ENCODE data around the gene LRRC18. TPM values are rescaled to one million over a fixed set of nuclear protein-coding genes. Genes with fewer than 3 reads are reported as not detected.

Gene LRRC18
- total RNA-seq, 2 donors from 2014 or later: not detected

DNA sequence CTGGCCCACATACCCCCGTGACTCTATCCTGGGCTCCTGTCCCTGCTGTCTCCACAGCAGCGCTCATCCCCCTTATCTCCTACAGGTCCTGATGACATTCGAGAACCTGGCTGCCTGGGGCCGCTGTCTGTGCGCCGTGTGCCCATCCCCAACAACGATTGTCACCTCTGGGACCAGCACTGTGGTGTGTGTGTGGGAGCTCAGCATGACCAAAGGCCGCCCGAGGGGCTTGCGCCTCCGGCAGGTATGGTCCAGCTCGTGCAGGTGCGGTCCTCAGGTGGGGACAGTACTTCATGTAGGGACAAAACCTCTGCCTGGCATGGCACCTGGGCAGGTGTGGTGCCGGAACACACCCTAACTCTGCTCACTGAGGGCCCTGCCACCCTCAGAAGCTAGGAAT lies 30.4 kb upstream of the LRRC18 start:
- DNase-seq (ENCODE audit: low spot score): no peak
- no peaks in the 10 kb centered on the region for H3K36me3 ChIP-seq
- no peaks in the 10 kb centered on the region for H3K4me1 ChIP-seq (ENCODE audit: control insufficient read depth in 1 of 2, low read depth in 2 of 2)
- H3K27ac ChIP-seq: no peak overlapping the region
- no peak overlapping the region for H3K4me3 ChIP-seq
- TF ChIP-seq, protein P1, sequence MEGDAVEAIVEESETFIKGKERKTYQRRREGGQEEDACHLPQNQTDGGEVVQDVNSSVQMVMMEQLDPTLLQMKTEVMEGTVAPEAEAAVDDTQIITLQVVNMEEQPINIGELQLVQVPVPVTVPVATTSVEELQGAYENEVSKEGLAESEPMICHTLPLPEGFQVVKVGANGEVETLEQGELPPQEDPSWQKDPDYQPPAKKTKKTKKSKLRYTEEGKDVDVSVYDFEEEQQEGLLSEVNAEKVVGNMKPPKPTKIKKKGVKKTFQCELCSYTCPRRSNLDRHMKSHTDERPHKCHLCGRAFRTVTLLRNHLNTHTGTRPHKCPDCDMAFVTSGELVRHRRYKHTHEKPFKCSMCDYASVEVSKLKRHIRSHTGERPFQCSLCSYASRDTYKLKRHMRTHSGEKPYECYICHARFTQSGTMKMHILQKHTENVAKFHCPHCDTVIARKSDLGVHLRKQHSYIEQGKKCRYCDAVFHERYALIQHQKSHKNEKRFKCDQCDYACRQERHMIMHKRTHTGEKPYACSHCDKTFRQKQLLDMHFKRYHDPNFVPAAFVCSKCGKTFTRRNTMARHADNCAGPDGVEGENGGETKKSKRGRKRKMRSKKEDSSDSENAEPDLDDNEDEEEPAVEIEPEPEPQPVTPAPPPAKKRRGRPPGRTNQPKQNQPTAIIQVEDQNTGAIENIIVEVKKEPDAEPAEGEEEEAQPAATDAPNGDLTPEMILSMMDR (IDR thresholded peaks at IDR 0.05): no peak
- no peaks in the 10 kb centered on the region for H3K27me3 ChIP-seq (replicated peaks; ENCODE audit: insufficient read depth)
- H3K9me3 ChIP-seq: no peaks in the 10 kb centered on the region
- no peak for ATAC-seq (ENCODE audit: insufficient number of reproducible peaks, low FRiP score, low read depth)

DNA sequence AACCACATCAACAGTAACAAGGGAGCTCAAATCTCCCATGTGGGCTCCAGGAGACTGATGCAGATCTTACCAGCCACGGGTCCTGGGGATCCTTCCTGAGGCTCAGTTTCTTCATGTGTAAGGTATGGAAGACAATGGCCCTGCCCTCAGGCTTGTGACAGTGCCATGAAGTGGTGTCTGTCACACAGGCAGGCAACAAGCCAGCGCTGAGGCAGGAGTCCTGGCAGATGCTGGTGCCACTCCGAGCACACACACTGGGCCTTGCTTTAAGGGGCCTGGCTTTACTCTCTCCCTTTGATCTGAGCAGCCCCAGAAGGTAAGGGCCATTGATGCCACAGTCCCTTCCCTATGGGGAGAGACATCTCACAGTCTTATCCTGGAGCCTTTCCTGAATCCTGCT lies 28.4 kb upstream of the LRRC18 start:
- Histone ChIP-seq H3K4me3 (no peak overlapping the region), H3K4me1 (ENCODE audit: control insufficient read depth in 1 of 2, low read depth in 2 of 2) (no peaks in the 10 kb centered on the region), H3K9me3 (no peaks in the 10 kb centered on the region), H3K36me3 (no peaks in the 10 kb centered on the region), H3K27me3 (replicated peaks; ENCODE audit: insufficient read depth) (no peaks in the 10 kb centered on the region), H3K27ac (no peak overlapping the region)
- DNase-seq (ENCODE audit: low spot score) (no peak), ATAC-seq (ENCODE audit: insufficient number of reproducible peaks, low FRiP score, low read depth) (no peak)
- TF ChIP-seq, protein P1 (IDR thresholded peaks at IDR 0.05): no peak

DNA sequence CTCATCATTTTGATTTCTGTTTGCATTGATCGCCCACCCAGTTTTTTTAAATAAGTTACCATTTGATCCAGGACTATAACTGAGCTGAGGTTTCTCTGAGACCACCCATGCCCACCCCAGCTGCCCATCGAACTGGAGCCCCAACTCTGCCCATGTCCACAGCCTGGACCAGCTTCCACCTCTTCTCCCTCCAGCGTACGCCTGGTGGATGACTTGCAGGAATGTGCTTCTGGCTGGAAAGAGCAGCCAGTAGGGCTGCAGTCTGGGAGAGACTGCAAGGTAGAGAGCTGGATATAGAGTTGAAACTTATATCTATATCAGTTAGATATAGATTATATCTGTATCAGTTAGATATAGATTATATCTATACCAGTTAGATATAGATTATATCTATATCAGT lies 25.8 kb upstream of the LRRC18 start:
- ATAC-seq (ENCODE audit: insufficient number of reproducible peaks, low FRiP score, low read depth) (no peak), DNase-seq (ENCODE audit: low spot score) (no peak)
- no peaks in the 10 kb centered on the region for H3K27me3 ChIP-seq (replicated peaks; ENCODE audit: insufficient read depth)
- no peaks in the 10 kb centered on the region for H3K9me3 ChIP-seq
- no peak overlapping the region for H3K27ac ChIP-seq
- H3K4me1 ChIP-seq (ENCODE audit: control insufficient read depth in 1 of 2, low read depth in 2 of 2): no peaks in the 10 kb centered on the region
- H3K4me3 ChIP-seq: no peak overlapping the region
- TF ChIP-seq, protein P1 (IDR thresholded peaks at IDR 0.05): no peak
- no peaks in the 10 kb centered on the region for H3K36me3 ChIP-seq

DNA sequence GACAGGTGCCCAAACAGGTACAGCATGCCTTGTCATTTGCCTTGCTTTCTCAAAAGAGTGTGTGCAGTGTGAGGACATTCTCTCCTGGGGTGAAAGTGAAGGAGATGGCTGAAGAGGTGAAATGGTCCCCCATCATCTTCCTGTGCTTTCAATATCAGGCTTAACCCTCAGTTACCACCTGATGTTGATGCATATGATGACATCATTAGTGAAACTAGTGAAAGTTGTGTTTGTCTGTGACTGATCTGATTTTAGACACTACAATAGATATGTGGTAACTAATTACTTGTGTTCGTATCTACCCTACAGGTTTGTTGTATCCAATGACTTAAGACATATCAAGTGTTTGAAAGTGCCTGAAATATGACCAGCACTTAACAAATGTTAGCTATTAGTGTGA lies 24.4 kb upstream of the LRRC18 start:
- H3K27ac ChIP-seq: no peak overlapping the region
- DNase-seq (ENCODE audit: low spot score) (no peak), ATAC-seq (ENCODE audit: insufficient number of reproducible peaks, low FRiP score, low read depth) (no peak)
- H3K27me3 ChIP-seq (replicated peaks; ENCODE audit: insufficient read depth): no peaks in the 10 kb centered on the region
- H3K4me1 ChIP-seq (ENCODE audit: control insufficient read depth in 1 of 2, low read depth in 2 of 2): no peaks in the 10 kb centered on the region
- H3K9me3 ChIP-seq: no peaks in the 10 kb centered on the region
- no peak overlapping the region for H3K4me3 ChIP-seq
- TF ChIP-seq, protein P1 (IDR thresholded peaks at IDR 0.05): no peak
- H3K36me3 ChIP-seq: no peaks in the 10 kb centered on the region

DNA sequence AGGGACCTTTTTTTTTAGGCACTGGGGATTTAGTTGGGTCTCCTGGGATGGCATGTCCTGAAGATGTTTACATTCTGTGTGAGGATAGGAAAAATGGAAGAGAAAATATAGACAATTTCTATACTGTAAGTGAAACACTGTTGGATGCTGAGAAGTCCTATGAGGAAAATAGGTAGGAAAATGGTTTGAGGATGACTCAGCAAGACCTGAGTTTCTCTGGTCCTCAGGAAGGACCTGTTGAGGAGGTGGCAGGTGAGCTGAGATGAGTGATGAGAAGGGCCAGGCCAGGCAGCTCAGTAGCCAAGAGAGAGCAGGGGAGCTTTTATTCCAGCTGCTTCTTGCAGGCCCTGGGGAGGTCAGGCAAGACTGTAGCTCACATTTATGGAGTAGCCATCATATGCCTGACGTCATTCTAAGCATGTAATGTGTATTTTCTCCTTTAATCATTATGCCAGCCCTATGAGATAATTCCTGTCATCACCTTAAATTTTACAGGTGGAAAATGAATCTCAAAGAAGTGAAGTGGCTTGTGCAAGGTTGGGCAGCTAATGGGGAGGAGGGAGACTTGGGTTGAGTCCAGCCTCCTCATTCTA lies 19.1 kb upstream of the LRRC18 start:
- no peaks in the 10 kb centered on the region for H3K36me3 ChIP-seq
- no peaks in the 10 kb centered on the region for H3K4me1 ChIP-seq (ENCODE audit: control insufficient read depth in 1 of 2, low read depth in 2 of 2)
- ATAC-seq (ENCODE audit: insufficient number of reproducible peaks, low FRiP score, low read depth): no peak
- H3K27me3 ChIP-seq (replicated peaks; ENCODE audit: insufficient read depth): no peaks in the 10 kb centered on the region
- H3K27ac ChIP-seq: no peak overlapping the region
- no peaks in the 10 kb centered on the region for H3K9me3 ChIP-seq
- TF ChIP-seq, protein P1 (IDR thresholded peaks at IDR 0.05): no peak
- no peak for DNase-seq (ENCODE audit: low spot score)
- no peak overlapping the region for H3K4me3 ChIP-seq

Measured in thoracic aorta (tissue), 2 donors.